ENCODE measurements around the gene HTD2.

DNA sequence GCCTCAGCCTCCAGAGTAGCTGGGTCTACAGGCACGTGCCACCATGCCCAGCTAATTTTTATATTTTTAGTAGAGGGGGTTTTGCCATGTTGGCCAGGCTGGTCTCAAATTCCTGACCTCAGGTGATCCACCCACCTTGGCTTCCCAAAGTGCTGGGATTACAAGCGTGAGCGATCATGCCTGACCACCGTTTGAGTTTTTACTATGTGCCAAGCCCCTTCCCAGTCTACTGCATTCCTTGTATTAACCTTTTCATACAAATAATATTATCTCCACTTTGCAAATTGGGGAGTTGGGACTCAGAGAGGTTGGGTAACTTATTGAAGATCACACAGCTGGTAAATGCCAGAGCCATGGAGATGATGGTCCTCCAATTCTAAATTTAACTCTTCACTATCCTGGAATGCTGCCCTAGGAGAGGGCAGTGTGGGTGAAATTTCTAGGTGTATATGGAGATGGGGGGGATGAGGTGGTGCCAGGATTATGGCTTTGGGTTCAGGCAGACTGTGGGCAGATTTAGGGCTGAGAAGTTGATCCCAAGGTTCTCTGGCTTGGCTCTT, 25.4 kb downstream of the HTD2 start:
- TF ChIP-seq, protein P1, sequence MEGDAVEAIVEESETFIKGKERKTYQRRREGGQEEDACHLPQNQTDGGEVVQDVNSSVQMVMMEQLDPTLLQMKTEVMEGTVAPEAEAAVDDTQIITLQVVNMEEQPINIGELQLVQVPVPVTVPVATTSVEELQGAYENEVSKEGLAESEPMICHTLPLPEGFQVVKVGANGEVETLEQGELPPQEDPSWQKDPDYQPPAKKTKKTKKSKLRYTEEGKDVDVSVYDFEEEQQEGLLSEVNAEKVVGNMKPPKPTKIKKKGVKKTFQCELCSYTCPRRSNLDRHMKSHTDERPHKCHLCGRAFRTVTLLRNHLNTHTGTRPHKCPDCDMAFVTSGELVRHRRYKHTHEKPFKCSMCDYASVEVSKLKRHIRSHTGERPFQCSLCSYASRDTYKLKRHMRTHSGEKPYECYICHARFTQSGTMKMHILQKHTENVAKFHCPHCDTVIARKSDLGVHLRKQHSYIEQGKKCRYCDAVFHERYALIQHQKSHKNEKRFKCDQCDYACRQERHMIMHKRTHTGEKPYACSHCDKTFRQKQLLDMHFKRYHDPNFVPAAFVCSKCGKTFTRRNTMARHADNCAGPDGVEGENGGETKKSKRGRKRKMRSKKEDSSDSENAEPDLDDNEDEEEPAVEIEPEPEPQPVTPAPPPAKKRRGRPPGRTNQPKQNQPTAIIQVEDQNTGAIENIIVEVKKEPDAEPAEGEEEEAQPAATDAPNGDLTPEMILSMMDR (IDR thresholded peaks at IDR 0.05): no peak
- no peak for TF ChIP-seq ZFX (IDR thresholded peaks at IDR 0.05; ENCODE audit: borderline replicate concordance)

All from 22Rv1 (cell line).